HEK293 (cell line): ENCODE data around the gene TPGS1.

ENCODE experiments used
- CTCF ChIA-PET: fragments of 350-600 bp; formaldehyde crosslinking; extraction: SDS; loops from one replicate; lab custom pipeline; 2021; ENCODE audit warnings: antibody characterized with exemption; lab: Yijun Ruan, JAX
- POLR2A ChIA-PET: fragments of 300-600 bp; formaldehyde crosslinking; extraction: SDS; loops from one replicate; lab custom pipeline; 2020; ENCODE audit warnings: antibody characterized with exemption, inconsistent platforms; lab: Yijun Ruan, JAX
- H3K27ac ChIP-seq: fragments of 200-500 bp; sonication (Bioruptor generic); 2 replicates; pipeline ENCODE4 v1.5.1; 2014; ENCODE audit warnings: low read depth, low read length, control low read depth, inconsistent platforms; ENCODE audit errors: extremely low read depth
- H3K36me3 ChIP-seq, 2 experiments: fragments of 200-500 bp in 1 of 2; sonication (Bioruptor generic) in 1 of 2; 1 replicate in 1 of 2; 2 replicates in 1 of 2; pipeline ENCODE4 v1.5.1; 2014 to 2017; ENCODE audit warnings: inconsistent platforms in 2 of 2, low read length in 2 of 2; ENCODE audit not compliant: control insufficient read depth in 2 of 2, insufficient read depth in 1 of 2
- H3K4me1 ChIP-seq: fragments of 200-500 bp; sonication (Bioruptor generic); 2 replicates; pipeline ENCODE4 v1.5.1; 2014; ENCODE audit warnings: mild to moderate bottlenecking, low read length, inconsistent platforms; ENCODE audit not compliant: control insufficient read depth, insufficient read depth
- H3K4me3 ChIP-seq: 2 replicates; pipeline ENCODE4 v1.5.1; 2011; ENCODE audit warnings: low read depth, mild to moderate bottlenecking, control low read depth, low read length, moderate library complexity
- H3K9me3 ChIP-seq: fragments of 200-500 bp; sonication (Bioruptor generic); 2 replicates; pipeline ENCODE4 v1.5.1; 2014; ENCODE audit warnings: low read depth, low read length, inconsistent platforms; ENCODE audit not compliant: control insufficient read depth, insufficient read depth
- PRDM1 ChIP-seq: fragments of 450-650 bp; formaldehyde crosslinking; IDR thresholded peaks from 2 replicates; pipeline ENCODE4; 2016; ENCODE audit warnings: missing biosample characterization, missing genetic modification characterization
- SCRT2 ChIP-seq: fragments of 450-650 bp; formaldehyde crosslinking; IDR thresholded peaks from 2 replicates; pipeline ENCODE4 v1.5.1; 2016; ENCODE audit warnings: missing biosample characterization, missing genetic modification characterization
- ZFP3 ChIP-seq: fragments of 450-650 bp; formaldehyde crosslinking; IDR thresholded peaks from 2 replicates; pipeline ENCODE4 v1.5.1; 2016; ENCODE audit warnings: low read depth, missing biosample characterization, missing genetic modification characterization
- ZNF16 ChIP-seq: fragments of 450-650 bp; formaldehyde crosslinking; IDR thresholded peaks from 2 replicates; pipeline ENCODE4 v1.5.1; 2016; ENCODE audit warnings: low read depth, missing biosample characterization, missing genetic modification characterization
- ZNF292 ChIP-seq: fragments of 450-650 bp; formaldehyde crosslinking; IDR thresholded peaks from 2 replicates; pipeline ENCODE4 v1.5.1; 2016; ENCODE audit warnings: low read depth, missing biosample characterization, missing genetic modification characterization, borderline replicate concordance
- ZNF341 ChIP-seq: fragments of 450-650 bp; formaldehyde crosslinking; IDR thresholded peaks from 2 replicates; pipeline ENCODE4; 2016; ENCODE audit warnings: low read depth, missing biosample characterization, missing genetic modification characterization
- ZNF521 ChIP-seq: fragments of 450-650 bp; formaldehyde crosslinking; IDR thresholded peaks from 2 replicates; pipeline ENCODE4 v1.5.1; 2017; ENCODE audit warnings: missing biosample characterization, mild to moderate bottlenecking, missing genetic modification characterization
- ZNF596 ChIP-seq: fragments of 450-650 bp; IDR thresholded peaks from 2 replicates; pipeline ENCODE4 v1.5.0; 2018; ENCODE audit warnings: missing biosample characterization, mild to moderate bottlenecking, missing genetic modification characterization, moderate library complexity
- ZNF707 ChIP-seq: fragments of 450-650 bp; formaldehyde crosslinking; IDR thresholded peaks from 2 replicates; pipeline ENCODE4 v1.5.1; 2016; ENCODE audit warnings: missing biosample characterization, missing genetic modification characterization
- TF ChIP-seq, protein P1 (sequence below): fragments of 450-650 bp; formaldehyde crosslinking; IDR thresholded peaks from 2 replicates; pipeline ENCODE4 v1.5.1; 2016; ENCODE audit warnings: missing biosample characterization, missing genetic modification characterization, borderline replicate concordance
- TF ChIP-seq, protein P2 (sequence below): fragments of 450-650 bp; formaldehyde crosslinking; IDR thresholded peaks from 2 replicates; pipeline ENCODE4; 2016; ENCODE audit warnings: missing biosample characterization, missing genetic modification characterization

TPGS1 gene

DNA sequence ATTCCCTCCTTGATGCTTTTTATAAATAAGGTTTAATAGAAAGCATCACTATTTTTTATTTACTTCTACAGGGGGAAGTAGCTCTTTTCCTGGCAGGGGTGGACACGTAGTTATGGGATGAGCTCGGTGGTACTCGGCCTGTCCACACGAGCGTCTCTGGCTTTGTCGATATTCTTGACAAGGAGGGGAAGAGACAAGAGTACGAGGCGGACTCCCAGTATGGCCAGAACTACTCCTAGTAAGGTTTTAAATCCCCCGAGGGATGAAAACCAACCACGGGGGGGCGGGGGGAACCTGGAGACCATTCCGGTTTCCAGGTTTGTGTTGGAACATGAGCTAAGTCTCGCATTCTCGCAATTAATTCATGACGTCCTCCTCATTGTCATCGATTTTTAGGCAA is 59.5 kb downstream of the TPGS1 start (continued):
- TF ChIP-seq, protein P1, sequence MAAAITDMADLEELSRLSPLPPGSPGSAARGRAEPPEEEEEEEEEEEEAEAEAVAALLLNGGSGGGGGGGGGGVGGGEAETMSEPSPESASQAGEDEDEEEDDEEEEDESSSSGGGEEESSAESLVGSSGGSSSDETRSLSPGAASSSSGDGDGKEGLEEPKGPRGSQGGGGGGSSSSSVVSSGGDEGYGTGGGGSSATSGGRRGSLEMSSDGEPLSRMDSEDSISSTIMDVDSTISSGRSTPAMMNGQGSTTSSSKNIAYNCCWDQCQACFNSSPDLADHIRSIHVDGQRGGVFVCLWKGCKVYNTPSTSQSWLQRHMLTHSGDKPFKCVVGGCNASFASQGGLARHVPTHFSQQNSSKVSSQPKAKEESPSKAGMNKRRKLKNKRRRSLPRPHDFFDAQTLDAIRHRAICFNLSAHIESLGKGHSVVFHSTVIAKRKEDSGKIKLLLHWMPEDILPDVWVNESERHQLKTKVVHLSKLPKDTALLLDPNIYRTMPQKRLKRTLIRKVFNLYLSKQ (tag by site-specific recombination), result no peak
- TF ChIP-seq ZNF596 (no peak), ZNF341 (tag by site-specific recombination) (no peak), ZNF707 (tag by site-specific recombination) (no peak), ZNF16 (tag by site-specific recombination) (no peak), PRDM1 (no peak), ZNF292 (tag by site-specific recombination) (no peak), ZFP3 (tag by site-specific recombination) (no peak)
- TF ChIP-seq, protein P2, sequence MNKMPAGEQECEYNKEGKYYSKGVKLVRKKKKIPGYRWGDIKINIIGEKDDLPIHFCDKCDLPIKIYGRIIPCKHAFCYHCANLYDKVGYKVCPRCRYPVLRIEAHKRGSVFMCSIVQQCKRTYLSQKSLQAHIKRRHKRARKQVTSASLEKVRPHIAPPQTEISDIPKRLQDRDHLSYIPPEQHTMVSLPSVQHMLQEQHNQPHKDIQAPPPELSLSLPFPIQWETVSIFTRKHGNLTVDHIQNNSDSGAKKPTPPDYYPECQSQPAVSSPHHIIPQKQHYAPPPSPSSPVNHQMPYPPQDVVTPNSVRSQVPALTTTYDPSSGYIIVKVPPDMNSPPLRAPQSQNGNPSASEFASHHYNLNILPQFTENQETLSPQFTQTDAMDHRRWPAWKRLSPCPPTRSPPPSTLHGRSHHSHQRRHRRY (tag by site-specific recombination), result no peak

DNA sequence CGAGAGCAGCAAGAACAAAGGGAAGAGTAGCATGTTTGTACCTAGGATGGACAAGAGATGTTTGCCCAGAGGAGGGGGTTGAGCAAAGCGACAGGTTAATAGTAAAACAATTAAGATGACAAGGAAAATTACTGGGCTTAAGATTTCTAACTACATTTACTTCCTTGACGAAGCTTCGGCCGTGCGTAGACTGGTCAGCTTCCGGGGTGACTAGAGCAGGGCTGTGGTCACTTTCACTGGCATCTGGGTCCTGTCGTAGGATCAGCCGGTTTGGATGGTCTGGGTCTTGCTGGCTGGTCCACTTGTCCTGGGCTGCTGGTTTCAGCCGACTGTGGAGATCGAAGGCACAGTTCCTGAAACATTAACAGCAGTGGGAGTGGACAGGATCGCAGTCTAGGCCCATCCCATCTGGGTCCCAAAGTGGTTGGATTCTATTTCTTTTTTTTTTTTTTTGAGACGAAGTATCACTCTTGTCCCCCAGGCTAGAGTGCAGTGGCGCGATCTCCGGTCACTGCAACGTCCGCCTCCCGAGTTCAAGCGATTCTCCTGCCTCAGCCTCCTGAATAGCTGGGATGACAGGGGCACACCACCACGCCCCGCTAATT is 60.1 kb downstream of the TPGS1 start:
- H3K9me3 ChIP-seq, result no peaks in the 10 kb centered on the region
- no peaks in the 10 kb centered on the region for H3K4me1 ChIP-seq
- ChIA-PET POLR2A (interaction anchor here (0.6 kb wide), 1 partner anchor 36 kb away, joined by 5 read pairs; no protein-coding TSS in a partner anchor), CTCF (interaction anchor here (1.8 kb wide), 1 partner anchor 57 kb away, joined by 5 read pairs; no protein-coding TSS in a partner anchor)
- TF ChIP-seq SCRT2 (peak; percentile 54; the same call in 1 of the 2 replicates), ZNF521 (tag by site-specific recombination) (no peak)
- no peaks in the 10 kb centered on the region for H3K36me3 ChIP-seq
- no peak overlapping the region for H3K4me3 ChIP-seq
- H3K27ac ChIP-seq, result no peak overlapping the region
